Neuronal stem cell (in vitro differentiated cells): ENCODE measurements around the gene C1orf198.

Source experiments
- DNase-seq: peaks from one replicate; pipeline ENCODE4 v3.0.0-alpha.2; 2013; ENCODE audit warnings: low spot score
- H2AFZ ChIP-seq: one replicate; pipeline ENCODE4 v1.6.1; 2013; ENCODE audit warnings: mild to moderate bottlenecking, low read length, inconsistent platforms
- H2AK5ac ChIP-seq: 2 replicates; pipeline ENCODE4 v1.6.1; 2013; ENCODE audit warnings: low read depth, mild to moderate bottlenecking, inconsistent platforms, low read length, moderate library complexity, mixed read lengths
- H2BK120ac ChIP-seq: 2 replicates; pipeline ENCODE4 v1.6.1; 2013; ENCODE audit warnings: low read depth, mild to moderate bottlenecking, inconsistent platforms, low read length, moderate library complexity, mixed read lengths
- H2BK12ac ChIP-seq: one replicate; pipeline ENCODE4 v1.6.1; 2013; ENCODE audit warnings: low read length, inconsistent platforms
- H2BK15ac ChIP-seq: 2 replicates; pipeline ENCODE4 v1.6.1; 2013; ENCODE audit warnings: mild to moderate bottlenecking, low read length, inconsistent platforms, mixed read lengths
- H2BK5ac ChIP-seq: one replicate; pipeline ENCODE4 v1.6.1; 2013; ENCODE audit warnings: inconsistent platforms, mild to moderate bottlenecking, low read length, moderate library complexity
- H3K14ac ChIP-seq: one replicate; pipeline ENCODE4 v1.6.1; 2013; ENCODE audit warnings: low read length, inconsistent platforms
- H3K18ac ChIP-seq: 2 replicates; pipeline ENCODE4 v1.6.1; 2013; ENCODE audit warnings: low read length, inconsistent platforms
- H3K23ac ChIP-seq: 2 replicates; pipeline ENCODE4 v1.6.1; 2013; ENCODE audit warnings: low read depth, mild to moderate bottlenecking, mixed read lengths, low read length, inconsistent platforms; ENCODE audit not compliant: poor library complexity
- H3K27ac ChIP-seq: replicated peaks from 3 replicates; pipeline ENCODE4 v1.5.1; 2013; ENCODE audit warnings: low read length, inconsistent platforms
- H3K27me3 ChIP-seq, 3 experiments: 2 replicates each; pipeline ENCODE4 v1.6.1; 2013; ENCODE audit warnings: low read length in 3 of 3, mild to moderate bottlenecking in 2 of 3, inconsistent platforms in 1 of 3, low read depth in 1 of 3, mixed read lengths in 1 of 3, moderate library complexity in 1 of 3; ENCODE audit not compliant: control insufficient read depth in 3 of 3, insufficient read depth in 3 of 3
- H3K36me3 ChIP-seq, 2 donors: replicated peaks in 1 of 2; 2 replicates each; pipeline ENCODE4 v1.6.1; 2013; ENCODE audit warnings: low read length in 2 of 2; ENCODE audit not compliant: control insufficient read depth in 2 of 2, insufficient read depth in 2 of 2
- H3K4ac ChIP-seq: 2 replicates; pipeline ENCODE4 v1.6.1; 2013; ENCODE audit warnings: inconsistent platforms, mild to moderate bottlenecking, low read length, moderate library complexity
- H3K4me1 ChIP-seq, 2 donors: 1 replicate in 1 of 2; 2 replicates in 1 of 2; pipeline ENCODE4 v1.6.1; 2013; ENCODE audit warnings: low read length in 2 of 2, low read depth in 1 of 2; ENCODE audit not compliant: control insufficient read depth in 2 of 2, insufficient read depth in 1 of 2
- H3K4me2 ChIP-seq: one replicate; pipeline ENCODE4 v1.6.1; 2013; ENCODE audit warnings: mild to moderate bottlenecking, low read length, inconsistent platforms; ENCODE audit not compliant: insufficient read depth, poor library complexity, severe bottlenecking
- H3K4me3 ChIP-seq, 2 donors: 2 replicates each; pipeline ENCODE4 v1.5.1; 2013; ENCODE audit warnings: low read length in 2 of 2, mild to moderate bottlenecking in 2 of 2, inconsistent platforms in 1 of 2, moderate library complexity in 1 of 2
- H3K79me1 ChIP-seq: one replicate; pipeline ENCODE4 v1.6.1; 2013; ENCODE audit warnings: low read depth, mild to moderate bottlenecking, inconsistent platforms, low read length, moderate library complexity
- H3K9ac ChIP-seq: one replicate; pipeline ENCODE4 v1.6.1; 2013; ENCODE audit warnings: mild to moderate bottlenecking, low read depth, low read length, inconsistent platforms; ENCODE audit not compliant: poor library complexity
- H3K9me3 ChIP-seq, 2 donors: replicated peaks in 1 of 2; 2 replicates each; pipeline versions ENCODE3 to v1.6.1; 2013; ENCODE audit warnings: low read length in 2 of 2, mild to moderate bottlenecking in 2 of 2, inconsistent platforms in 1 of 2, low read depth in 1 of 2, mixed read lengths in 1 of 2, moderate library complexity in 1 of 2; ENCODE audit not compliant: control insufficient read depth in 2 of 2, insufficient read depth in 1 of 2
- H4K8ac ChIP-seq: one replicate; pipeline ENCODE4 v1.6.1; 2013; ENCODE audit warnings: low read depth, mild to moderate bottlenecking, inconsistent platforms, low read length, moderate library complexity
- H4K91ac ChIP-seq: one replicate; pipeline ENCODE4 v1.6.1; 2013; ENCODE audit warnings: low read length, low read depth, mild to moderate bottlenecking, inconsistent platforms; ENCODE audit not compliant: poor library complexity
- WGBS, 2 donors: extraction: QIAGEN DNeasy Blood & Tissue Kit; methylation state at CpG; one replicate each; pipeline ENCODE4 v1.1.7; 2013; ENCODE audit warnings: missing lambda C conversion rate in 2 of 2, mixed read lengths in 1 of 2; ENCODE audit not compliant: insufficient read length in 2 of 2, insufficient replicate concordance in 1 of 2; ENCODE audit errors: extremely low coverage in 2 of 2; 5-methylcytosine and 5-hydroxymethylcytosine counted together

C1orf198 gene

DNA sequence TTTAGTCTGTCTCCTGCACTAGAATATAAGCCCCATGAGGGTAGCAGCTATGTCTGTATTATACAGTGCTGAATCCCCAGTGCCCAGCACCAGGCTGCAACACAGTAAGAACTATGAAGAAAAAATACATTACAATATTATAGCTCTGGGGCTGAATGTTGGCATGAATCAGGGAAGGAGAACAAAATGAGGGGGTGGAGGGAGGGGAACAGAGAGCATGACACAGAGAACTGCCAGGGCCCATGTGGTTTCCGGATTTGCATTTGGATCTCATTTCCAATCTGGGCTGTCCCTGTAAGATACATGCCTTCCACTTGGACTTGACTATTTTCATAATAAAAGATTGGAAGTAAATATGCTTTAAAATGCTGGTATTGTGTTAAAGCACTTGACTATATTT lies 35.8 kb downstream of the C1orf198 start:
- Histone ChIP-seq H4K8ac (no peak overlapping the region), H2BK120ac (no peak overlapping the region), H2AFZ (no peak overlapping the region), H3K18ac (no peak overlapping the region), H3K79me1 (no peaks in the 10 kb centered on the region), H3K14ac (no peak overlapping the region), H3K9me3 (no peaks in the 10 kb centered on the region), H3K36me3 (peaks cover 0 to 10% of the 10 kb centered on the region in 2 donors), H3K27me3 (no peaks in the 10 kb centered on the region), H2BK12ac (no peak overlapping the region), H3K23ac (no peak overlapping the region), H3K4me2 (no peak overlapping the region), H3K4ac (no peak overlapping the region), H3K27ac (no peak overlapping the region), H3K9ac (no peak overlapping the region), H3K4me1 (peaks cover 9 to 12% of the 10 kb centered on the region in 2 donors), H2BK5ac (no peak overlapping the region), H4K91ac (no peak overlapping the region), H2AK5ac (no peak overlapping the region), H2BK15ac (no peak overlapping the region), H3K4me3 (no peak overlapping the region)
- no CpG with 5 or more reads among the region's 1 CpG for WGBS, 2 donors
- no peak for DNase-seq

DNA sequence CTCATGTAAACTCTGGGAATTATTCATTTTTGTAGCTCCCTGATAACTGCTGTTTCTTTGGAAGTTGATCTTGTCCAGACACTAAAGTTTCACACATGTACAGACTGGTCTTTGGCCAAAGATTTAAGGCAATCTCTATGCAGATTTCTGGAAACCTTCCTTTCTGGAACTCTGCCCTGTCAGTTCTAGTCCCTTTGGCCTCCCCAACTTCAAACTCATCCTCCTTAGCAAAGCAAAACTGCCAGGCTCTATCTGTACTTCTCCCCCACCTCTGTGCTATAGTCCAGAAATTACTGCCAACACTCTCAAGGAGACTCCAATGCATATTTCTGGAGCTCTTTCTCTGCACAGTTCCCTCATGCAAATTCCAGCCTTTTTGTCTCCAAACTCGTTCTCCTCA lies 36.5 kb downstream of the C1orf198 start:
- H3K23ac ChIP-seq: no peak overlapping the region
- peaks cover 14 to 16% of the 10 kb centered on the region in 2 donors for H3K4me1 ChIP-seq
- H2AK5ac ChIP-seq: no peak overlapping the region
- no peaks in the 10 kb centered on the region for H3K79me1 ChIP-seq
- H3K4me3 ChIP-seq: no peak overlapping the region
- no peak overlapping the region for H3K4ac ChIP-seq
- WGBS, 2 donors: no CpG with 5 or more reads among the region's 1 CpG
- peaks cover 0 to 3% of the 10 kb centered on the region in 2 donors for H3K36me3 ChIP-seq
- no peak overlapping the region for H2AFZ ChIP-seq
- no peak overlapping the region for H3K4me2 ChIP-seq
- no peak overlapping the region for H2BK12ac ChIP-seq
- no peak overlapping the region for H2BK15ac ChIP-seq
- H3K9me3 ChIP-seq: no peaks in the 10 kb centered on the region
- H4K8ac ChIP-seq: no peak overlapping the region
- no peak for DNase-seq
- no peak overlapping the region for H3K14ac ChIP-seq
- no peak overlapping the region for H3K9ac ChIP-seq
- no peaks in the 10 kb centered on the region for H3K27me3 ChIP-seq
- H3K18ac ChIP-seq: no peak overlapping the region
- no peak overlapping the region for H4K91ac ChIP-seq
- H2BK5ac ChIP-seq: no peak overlapping the region
- H3K27ac ChIP-seq: no peak overlapping the region
- H2BK120ac ChIP-seq: no peak overlapping the region

DNA sequence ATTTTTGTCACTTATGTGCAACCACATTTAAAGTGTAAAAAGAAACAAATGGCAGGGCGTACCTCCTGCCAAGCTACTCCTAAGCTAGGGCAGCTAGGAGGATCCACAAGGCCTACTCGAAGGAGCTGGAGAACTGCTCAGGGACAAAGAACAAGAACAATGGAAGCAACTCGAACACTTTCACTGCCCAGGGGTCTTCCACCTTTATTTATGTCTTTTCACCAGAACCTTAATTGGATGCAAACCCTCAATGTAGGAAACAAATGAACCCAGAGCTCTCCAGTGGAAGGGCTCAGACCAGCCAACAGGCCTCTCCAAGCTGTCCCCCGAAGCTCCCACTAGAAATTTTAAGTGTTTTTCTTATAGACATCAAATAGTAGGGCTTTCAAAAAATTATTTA lies 39.9 kb downstream of the C1orf198 start:
- H2AFZ ChIP-seq: no peak overlapping the region
- no peaks in the 10 kb centered on the region for H3K79me1 ChIP-seq
- H3K27ac ChIP-seq: peak overlapping the region; percentile 11
- no peak overlapping the region for H3K4me3 ChIP-seq
- H2BK15ac ChIP-seq: no peak overlapping the region
- no peak overlapping the region for H2BK12ac ChIP-seq
- no peak overlapping the region for H3K4me2 ChIP-seq
- no peak overlapping the region for H4K91ac ChIP-seq
- no peak overlapping the region for H3K14ac ChIP-seq
- H3K18ac ChIP-seq: no peak overlapping the region
- H3K23ac ChIP-seq: no peak overlapping the region
- DNase-seq: no peak
- peaks cover 12 to 17% of the 10 kb centered on the region in 2 donors for H3K4me1 ChIP-seq
- no peak overlapping the region for H3K4ac ChIP-seq
- WGBS, 2 donors: no CpG with 5 or more reads among the region's 4 CpGs
- H3K36me3 ChIP-seq: no peaks in the 10 kb centered on the region
- no peaks in the 10 kb centered on the region for H3K9me3 ChIP-seq
- no peak overlapping the region for H2AK5ac ChIP-seq
- no peak overlapping the region for H4K8ac ChIP-seq
- no peaks in the 10 kb centered on the region for H3K27me3 ChIP-seq
- no peak overlapping the region for H3K9ac ChIP-seq
- no peak overlapping the region for H2BK120ac ChIP-seq
- H2BK5ac ChIP-seq: no peak overlapping the region

DNA sequence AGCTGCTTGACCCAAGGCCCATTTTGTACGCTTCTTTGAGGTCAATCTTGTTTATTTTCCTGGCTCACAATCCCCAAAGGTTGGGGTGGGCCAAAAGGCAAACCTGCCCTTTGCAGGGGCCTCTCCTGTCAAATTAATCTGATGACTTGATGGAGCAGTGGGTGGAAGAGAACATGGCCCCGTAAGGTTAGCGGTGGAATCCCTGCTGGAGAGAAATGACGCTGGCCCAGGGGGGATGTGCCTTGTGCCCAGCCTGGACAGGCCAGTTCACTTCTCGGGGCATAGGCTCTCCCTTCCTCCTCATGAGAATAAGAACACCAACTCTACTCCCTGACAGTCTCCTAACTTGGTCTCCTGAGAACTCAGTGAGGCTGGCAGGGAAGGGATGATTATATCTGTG lies 40.5 kb downstream of the C1orf198 start:
- H3K18ac ChIP-seq: no peak overlapping the region
- no peaks in the 10 kb centered on the region for H3K27me3 ChIP-seq
- no peak overlapping the region for H2BK15ac ChIP-seq
- H3K36me3 ChIP-seq: no peaks in the 10 kb centered on the region
- H3K4me2 ChIP-seq: no peak overlapping the region
- no peak overlapping the region for H3K14ac ChIP-seq
- H3K4me1 ChIP-seq: peaks cover 12 to 17% of the 10 kb centered on the region in 2 donors
- no CpG with 5 or more reads among the region's 5 CpGs for WGBS, 2 donors
- H3K9me3 ChIP-seq: no peaks in the 10 kb centered on the region
- DNase-seq: no peak
- no peak overlapping the region for H2AK5ac ChIP-seq
- H3K4me3 ChIP-seq: no peak overlapping the region
- H4K91ac ChIP-seq: no peak overlapping the region
- no peak overlapping the region for H2BK12ac ChIP-seq
- H2AFZ ChIP-seq: no peak overlapping the region
- H3K79me1 ChIP-seq: no peaks in the 10 kb centered on the region
- no peak overlapping the region for H3K23ac ChIP-seq
- no peak overlapping the region for H3K9ac ChIP-seq
- no peak overlapping the region for H2BK120ac ChIP-seq
- no peak overlapping the region for H3K27ac ChIP-seq
- no peak overlapping the region for H2BK5ac ChIP-seq
- H4K8ac ChIP-seq: no peak overlapping the region
- H3K4ac ChIP-seq: no peak overlapping the region
